GM19023 (cell line): Measurements from ENCODE around the gene MBNL2.

Experiments
- ATAC-seq: cut with Tn5 transposase; IDR thresholded peaks from one replicate; pipeline ENCODE4 v1.9.1; 2021; ENCODE audit warnings: mild to moderate bottlenecking, moderate library complexity; ENCODE audit not compliant: unreplicated experiment

MBNL2 gene

DNA sequence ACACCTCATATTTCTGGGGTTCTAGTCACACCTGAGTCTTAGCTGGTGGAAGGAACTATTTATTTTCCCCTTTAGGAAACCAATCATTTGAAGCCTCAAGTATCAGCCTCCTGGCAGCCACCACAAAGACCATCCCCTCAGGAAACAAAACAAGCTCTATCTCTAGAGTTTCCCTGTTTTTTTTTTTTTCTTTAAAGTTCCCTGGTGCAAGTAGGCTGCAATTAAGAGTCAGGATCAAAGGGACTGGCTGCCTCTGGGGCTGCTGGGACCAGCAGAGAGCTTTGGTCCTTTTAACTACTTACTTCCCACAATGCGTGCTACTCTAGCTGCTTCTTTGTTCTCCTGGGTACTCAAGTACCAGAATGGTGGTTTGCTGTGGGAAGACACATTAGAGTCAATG lies 11.4 kb downstream of the MBNL2 start:
- ATAC-seq = no peak

DNA sequence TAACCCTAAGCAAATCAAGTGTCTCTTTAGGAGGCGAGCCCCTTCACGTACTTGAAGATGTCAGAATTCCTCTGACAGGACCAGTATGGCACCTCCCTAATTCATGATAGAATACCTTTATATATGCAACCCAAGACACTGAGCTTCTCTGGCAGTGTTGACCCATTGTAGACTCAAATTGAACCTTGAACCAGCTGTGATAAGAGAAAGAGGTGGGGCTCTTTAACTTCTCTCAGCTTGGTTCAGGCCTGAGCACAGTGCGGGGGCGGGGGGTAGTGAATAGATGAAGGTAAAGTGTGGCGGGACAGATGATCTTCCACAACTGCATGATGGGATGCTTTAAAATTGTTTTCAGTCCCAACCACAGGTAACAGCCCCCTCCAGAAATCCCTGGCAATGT lies 12.1 kb downstream of the MBNL2 start:
- ATAC-seq = no peak

DNA sequence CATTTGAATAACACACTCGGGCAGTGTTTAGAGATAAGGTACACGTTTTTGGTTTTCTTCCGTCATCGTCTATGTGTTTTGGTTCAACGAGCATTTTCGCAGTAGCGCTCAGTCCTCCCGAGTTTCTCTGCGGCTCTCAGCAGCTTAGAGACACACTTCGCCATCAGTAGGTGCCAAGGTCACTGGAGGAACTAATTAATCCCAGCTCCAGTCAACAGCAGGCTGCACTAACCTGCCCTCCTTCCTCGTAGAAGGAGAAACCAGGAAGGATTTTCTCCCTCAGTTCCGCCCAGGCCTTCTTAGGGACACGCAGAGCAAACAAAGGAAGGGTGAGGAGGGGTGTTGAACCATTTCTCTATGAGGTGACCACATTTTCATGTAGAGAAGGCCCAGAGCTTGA lies 12.6 kb downstream of the MBNL2 start:
- ATAC-seq = no peak

DNA sequence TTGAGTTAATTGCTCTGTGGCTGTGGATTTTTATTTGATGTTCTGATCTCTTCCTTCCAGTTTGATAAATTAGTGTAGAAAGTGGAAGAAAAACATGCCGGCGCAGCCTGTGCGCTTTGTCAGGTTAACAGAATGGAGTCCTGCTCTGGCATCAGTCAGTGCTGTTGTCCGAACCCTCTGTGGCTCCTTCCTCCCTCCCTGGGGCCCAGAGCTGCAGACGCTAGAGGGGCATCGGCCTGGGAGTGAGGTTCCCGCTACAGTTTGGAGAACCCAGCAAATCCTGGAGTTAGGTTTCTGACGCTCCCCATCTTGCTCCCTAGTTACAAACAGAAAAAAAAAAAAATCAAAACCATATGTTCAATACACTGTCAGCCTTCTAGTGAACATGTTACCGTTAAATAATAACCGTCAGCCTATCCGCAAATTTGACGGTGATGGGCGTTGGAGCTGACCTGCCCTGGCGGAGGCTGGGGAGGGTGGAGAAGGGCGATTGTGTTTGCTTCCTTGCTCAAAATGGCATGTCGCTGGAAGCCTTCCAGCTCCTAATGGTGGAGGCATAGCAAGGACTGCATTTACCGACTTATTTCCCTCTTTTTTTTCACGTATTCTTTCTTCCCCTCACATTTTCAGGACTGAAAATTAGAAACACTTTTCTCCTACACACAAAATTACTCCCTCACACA lies 13.6 kb downstream of the MBNL2 start:
- no peak for ATAC-seq

DNA sequence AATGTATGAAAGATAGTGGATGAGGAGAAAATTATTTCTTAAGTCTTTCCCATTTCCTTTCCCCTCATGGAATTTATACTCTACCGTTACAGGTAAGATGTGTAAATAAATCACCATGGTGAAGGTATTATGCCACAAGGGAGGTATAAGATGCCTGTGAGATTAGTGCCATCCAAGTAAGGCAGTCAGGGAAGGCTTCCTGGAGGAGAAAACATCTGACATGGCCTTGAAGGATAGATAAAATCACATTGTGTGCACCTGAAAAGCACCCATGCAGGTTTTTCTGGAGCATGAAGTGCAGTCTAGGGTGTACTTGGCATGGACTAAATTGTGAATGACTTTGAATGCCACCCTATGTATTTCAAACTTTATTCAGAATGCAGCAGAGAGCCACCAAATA lies 15.3 kb downstream of the MBNL2 start:
- ATAC-seq = no peak

DNA sequence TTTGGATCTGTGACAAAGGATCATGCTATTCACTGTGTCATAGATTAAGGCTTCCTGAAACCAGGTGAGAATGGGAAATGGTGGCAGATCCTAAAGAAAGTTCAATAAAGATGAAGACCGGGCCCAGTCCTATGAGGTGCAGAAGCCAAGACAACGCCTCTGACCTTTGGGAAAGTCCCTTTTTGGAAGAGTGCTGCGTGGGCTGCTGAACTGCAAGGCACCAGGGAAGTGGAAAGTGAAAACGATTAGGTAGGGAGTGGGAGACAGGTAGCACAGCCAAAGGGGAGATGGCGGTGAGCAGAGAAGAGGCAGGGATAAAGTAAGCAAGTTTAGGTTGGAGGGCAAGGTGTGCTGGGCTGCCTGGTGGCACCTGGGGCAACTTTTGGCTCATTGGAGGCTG lies 16.3 kb downstream of the MBNL2 start:
- no peak for ATAC-seq

DNA sequence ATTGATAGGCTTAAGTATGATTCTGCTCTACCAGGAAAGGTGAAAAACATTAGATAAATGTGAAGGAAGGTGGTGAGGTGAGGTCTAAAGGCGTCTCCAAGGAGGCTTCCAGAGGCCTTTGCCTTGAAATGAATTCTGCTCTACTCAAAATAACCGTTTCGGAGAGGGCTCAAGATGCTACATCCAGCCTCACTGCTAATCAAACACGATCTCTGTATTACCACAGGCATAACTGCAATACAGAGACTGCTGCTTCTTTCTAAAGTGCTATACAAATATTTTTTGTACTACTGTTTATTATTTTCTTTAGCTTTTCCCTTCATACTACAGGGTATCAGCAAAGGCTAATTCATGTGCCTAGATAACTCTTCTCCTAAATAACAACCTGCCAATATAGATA lies 16.8 kb downstream of the MBNL2 start:
- no peak for ATAC-seq

DNA sequence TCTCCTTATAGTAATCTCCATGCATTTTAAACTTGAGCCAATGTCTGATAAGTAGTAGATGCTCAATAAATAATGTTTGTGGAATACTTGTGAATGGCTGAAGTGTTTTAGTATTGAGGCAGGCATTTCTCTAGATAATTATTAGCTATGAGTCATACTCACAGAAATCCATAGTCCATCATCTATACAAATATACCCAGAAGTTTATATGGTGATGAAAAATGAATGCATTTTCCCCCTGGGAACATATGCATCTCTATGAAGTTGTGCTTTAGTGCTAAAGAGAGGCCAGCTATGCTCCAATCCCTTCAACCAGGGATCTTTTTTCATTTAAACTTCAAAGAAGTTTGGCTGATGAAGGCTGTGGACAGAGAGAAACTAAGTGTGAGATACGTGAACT lies 17.2 kb downstream of the MBNL2 start:
- ATAC-seq = no peak

DNA sequence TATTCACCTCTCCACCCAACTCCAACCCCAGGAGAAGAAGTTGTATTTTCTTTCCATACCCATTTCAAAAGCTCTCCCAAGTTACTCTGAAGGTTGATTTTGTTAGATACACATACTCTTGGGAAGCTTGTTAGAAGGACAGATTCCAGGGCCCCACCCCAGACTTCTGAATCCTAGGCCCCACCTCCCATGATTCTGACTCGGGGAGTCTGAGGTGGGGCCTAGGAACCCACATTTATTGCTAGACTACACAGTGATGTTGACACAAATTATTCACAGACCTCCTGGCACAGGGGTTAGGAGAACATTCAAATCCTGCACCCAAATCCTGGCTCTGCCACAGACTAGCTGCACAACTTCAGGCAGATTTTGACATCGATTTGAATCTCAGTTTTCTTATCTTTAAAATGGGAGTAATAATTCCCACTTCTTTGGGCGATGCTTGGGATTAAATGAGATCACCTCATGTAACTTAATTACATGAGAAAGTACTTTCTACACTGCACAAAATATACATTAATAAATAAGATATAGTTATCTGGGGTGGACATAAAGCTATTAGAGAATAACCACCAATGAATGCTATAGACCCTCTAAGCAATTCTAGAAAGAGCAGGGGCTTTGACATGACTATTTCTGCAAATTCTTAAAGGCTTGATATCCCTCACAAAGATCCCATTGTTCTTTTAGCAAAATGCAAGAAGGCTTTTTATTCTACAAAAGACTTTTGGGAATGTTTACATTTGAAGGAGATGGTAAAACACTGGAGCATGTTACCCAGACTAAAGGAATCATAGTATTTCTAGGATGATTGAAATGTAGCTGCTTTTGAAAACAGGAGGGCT lies 18.0 kb downstream of the MBNL2 start:
- no peak for ATAC-seq

DNA sequence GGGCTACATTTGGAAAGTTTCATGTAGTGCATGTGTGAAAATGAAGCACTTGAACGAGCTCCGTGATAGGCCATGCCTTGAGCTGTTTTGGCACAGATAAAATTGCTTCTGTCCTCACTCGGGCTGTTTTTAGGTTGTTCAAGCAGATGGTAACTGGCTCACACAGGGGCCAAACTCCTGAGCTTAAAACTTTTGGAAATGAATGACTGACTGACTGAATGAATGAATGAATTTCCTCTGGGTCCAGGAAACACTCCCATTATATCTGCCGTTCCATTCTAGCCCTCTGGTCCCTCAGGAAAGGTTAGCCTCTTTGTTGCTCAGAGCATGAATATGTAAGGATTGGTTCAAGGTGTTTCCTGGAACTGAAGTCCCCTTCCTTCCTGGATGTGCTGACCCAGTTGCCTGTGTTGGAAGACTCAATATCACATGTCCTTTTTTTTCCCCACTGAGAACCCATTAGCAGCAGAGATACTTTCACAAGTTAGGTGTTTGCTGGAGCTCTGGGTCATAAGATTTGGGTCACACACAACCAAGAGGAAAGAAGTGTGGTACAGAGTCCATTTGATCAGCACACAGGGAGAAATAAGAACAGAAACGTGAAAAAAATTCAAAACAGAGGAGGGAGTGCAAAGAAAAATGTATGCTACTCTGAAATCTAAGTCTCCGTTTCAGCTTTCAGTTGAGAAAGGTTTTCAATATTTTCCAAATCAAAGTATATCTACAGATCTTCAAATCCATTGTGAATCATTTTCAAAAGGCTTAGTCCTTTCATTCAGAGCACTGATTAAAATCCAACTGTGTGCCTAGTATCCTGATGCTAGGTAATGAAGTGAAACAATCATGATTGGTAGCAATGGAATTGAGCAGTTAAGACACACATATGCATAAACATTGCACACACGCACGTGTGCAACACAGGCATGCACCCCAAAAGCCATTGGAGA lies 18.9 kb downstream of the MBNL2 start:
- no peak for ATAC-seq

DNA sequence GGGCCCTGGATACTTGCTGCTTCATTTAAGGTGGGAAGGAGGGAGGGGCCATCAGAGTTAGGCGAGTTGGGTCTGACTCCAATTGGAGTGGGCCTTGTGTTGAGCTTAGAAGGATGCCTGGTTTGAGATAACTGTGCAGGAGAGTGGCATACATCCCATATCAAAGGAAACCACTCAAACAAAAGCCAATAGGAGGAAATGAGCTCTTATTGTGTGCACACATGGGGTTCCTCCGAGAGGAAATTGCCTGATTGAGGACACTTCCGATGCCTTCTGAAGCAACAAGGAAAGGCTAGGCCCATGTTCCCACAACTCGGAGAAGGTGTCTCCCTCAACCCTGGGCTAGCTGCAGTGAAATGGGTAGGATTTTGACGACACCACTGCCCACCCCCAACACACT lies 19.6 kb downstream of the MBNL2 start:
- ATAC-seq = no peak

DNA sequence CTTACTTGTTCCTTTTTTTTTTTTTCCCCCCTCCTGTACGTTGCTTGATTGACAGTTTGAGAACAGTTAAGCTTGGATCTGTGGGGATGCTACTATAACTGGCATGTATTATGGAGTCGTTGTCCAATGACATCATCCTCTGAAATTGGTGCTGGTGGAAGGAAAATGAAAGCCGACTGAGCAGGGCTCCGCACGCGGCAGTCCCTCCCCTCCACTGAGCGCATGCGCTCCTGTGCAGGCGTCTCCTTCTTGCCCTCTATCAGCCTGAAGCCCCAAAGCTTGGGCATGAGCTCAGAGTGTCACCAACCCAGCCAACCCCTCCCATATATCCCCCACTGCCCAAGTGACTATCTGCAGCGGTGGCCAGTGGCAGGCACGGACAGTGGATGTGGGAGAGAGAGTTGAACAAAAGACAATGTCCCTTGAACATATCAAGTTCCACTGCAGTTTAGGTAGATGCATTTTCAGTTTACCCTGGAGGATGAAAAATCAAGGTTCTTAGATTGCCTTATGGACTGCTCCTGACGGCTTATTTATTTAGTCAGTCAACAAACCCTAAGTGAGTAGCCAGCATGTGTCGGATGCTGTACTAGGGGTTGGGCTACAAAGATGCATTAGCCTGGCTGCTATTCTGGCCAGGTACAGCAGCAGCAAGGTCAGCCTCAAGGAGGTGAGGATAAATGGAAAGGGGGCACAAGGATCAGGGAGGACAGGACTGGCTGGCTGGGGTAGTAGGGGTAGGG lies 20.8 kb downstream of the MBNL2 start:
- ATAC-seq = no peak

DNA sequence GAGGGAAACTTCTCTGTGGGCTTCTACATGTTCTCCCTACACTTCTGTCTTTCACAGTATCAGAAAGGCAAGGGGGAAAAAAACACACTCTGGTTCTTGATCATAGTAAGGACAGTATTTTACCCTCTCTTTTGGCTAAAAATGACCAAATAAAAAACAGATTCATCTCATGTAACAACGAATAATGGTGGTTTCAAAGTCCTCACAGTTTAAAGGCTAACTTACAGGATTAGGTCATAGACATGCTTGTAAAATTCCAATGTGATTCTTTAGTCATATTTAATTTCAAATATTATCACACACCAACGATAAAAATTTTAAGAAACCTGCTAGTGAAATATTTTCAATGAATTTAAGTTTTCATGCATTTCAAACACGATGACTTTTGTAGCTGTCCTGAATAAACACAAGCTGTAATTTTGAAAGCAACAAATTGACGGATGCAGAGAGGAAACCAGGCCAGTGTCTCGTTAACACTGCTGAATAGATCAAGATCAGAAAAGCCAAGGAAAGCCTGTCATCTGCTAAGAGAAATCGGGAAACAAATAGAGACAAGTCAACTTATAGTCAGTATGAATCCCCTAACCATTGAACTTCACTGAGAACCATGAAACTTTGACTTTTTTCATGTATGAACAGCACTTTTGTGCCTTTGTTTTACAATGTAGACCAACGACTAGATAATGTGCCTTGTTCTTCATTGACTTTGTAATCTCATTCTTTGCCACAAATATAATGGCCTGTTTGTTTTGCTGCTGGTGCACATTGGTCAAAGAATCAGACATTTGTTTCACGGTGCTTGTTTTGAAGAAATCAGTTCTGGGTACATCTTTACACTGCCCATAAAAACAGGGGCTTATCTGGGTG lies 22.0 kb downstream of the MBNL2 start:
- ATAC-seq = no peak

DNA sequence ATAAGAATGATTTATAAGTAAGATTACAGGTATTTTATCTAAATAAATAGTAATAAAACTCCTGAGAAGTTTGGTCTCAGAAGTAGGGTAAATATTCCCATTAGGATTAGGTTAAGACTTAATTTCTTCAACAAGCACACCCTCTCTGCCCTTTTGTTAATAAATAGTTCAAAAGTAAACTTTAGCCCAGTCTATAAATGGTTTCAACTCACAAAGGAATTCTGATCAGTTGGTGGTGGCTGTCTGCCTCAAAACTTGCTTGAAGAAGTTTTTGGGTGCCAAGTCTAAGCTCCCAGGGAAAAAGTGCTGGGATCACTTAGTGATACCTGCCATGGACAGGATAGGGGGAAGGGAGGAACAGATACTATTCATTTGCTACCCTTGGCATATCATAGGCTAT lies 22.9 kb downstream of the MBNL2 start:
- no peak for ATAC-seq

DNA sequence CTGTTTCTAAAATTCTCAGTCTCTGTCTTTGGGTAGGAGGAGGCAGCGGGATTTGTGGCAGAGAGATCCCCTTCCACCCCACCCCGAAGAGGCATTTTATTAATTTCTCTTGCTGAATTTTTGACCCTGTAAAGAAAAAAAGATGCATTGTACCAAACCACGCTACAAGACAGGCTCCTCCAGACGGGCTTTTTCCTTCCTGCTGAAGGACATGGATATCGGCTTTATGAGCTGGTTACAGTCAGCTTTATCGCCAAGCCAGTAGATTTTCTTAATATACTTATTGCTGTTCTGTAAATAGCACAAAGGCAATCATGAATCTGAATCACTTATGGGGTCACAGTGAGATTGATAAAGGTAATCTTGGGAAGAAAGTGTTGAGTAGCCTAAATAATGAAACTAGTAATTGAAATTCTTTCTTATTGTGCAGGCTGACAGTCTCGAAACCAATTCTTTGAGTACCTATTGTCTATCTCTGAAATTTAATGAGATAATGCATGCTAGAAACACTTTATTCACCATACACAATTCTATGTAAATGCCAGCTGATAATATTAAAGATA lies 24.5 kb downstream of the MBNL2 start:
- no peak for ATAC-seq

DNA sequence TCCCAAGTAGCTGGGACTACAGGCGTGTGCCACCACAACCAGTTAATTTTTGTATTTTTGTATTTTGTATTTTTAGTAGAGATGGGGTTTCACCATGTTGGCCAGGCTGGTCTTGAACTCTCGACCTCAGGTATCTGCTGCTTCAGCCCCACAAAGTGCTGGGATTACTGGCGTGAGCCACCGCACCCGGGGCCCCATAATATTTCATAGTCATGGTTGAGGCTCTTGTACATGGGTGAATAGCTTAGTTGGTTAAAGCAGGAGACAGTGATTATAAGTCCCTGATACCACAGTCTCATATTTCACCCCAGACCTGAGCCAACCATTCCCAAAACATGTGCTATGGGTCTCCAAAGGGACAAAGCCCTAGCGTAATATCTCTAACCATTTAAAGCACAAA lies 26.1 kb downstream of the MBNL2 start:
- no peak for ATAC-seq

DNA sequence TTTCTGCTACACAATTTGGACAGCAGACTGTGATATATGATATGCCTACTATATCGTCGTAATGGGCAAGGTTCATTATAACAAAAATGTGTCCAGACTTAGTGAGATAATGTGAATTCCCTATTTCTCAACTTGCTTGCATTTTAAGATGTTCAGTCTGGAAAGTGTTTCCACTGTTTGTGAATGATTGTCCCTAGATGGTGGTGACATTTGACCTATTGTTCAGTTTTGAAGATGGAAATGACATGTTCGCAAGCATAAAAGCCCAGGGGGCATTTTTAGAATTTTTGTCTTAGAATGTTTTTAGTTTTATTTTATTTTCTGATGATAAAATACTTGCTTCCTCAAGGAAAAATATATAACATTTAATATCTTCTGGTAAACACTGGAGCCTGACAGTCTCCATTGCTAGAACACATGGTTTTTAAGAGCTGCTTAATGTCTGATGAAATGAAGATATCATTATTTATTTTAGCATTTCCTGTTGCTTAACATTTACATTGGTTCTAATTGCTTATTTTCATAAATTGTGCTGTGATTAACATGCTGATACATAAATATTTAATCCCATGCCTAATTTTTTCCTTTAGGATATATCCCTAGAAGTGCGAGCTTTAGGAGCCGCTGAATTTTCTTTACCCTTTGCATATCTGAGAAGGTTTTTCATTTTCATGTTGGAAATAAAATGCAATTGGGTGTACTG lies 27.1 kb downstream of the MBNL2 start:
- ATAC-seq = no peak

DNA sequence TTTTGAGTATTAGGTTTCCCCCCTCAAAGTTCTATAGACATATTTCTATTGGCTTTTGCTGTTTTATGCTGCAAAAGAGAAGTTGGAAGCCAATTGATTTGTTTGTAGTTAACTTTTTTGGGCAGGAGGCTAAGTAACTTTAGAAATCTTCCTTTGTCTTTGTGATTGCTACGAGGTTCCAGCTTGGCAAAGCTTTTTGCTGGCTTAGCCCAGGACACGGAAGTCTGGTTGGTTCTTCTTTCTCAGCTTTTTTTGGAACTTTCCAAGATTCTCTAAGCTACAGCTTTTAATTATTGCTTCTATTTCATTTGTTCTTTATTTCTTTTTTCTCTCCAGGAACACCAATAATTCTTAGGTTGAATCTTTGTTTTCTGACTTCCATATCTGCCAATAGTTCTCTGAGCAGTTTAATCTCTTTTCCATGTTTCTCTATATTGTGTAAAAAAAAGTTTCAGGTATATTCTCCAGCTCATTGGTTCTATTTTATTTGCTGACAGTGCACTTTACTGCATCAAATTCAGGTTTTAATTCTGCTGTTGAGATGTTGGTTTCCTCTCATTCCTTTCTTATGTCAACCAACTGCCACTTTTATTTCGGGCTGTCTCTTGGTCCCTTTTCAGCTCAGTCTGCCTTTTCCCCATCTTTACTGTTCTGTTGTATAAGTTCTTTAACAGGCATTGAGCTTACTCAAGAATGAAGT lies 27.8 kb downstream of the MBNL2 start:
- no peak for ATAC-seq
